Esophagus mucosa (tissue), 1 donor: ENCODE results near the gene SDK2. TPM values are rescaled to one million over a fixed set of nuclear protein-coding genes. Genes with fewer than 3 reads are reported as not detected.

ENCODE experiments used
- ATAC-seq: fragments of 200-7000 bp; cut with Tn5 transposase; one replicate; pipeline ENCODE4 v1.9.1; 2020
- total RNA-seq: library from RNA; stranded (reverse); gene quantifications from one replicate; pipeline ENCODE4 v1.2.4, GENCODE V29; 2023
- donor health status: DM: yes; HTN: yes; CAD: no.

The SDK2 gene
- total RNA-seq, 1 donor from 2014 or later = 4.9 TPM

GRCh38 chr17:73411313-73411747 is 232.9 kb downstream of the SDK2 start:
- ATAC-seq = no peak

DNA sequence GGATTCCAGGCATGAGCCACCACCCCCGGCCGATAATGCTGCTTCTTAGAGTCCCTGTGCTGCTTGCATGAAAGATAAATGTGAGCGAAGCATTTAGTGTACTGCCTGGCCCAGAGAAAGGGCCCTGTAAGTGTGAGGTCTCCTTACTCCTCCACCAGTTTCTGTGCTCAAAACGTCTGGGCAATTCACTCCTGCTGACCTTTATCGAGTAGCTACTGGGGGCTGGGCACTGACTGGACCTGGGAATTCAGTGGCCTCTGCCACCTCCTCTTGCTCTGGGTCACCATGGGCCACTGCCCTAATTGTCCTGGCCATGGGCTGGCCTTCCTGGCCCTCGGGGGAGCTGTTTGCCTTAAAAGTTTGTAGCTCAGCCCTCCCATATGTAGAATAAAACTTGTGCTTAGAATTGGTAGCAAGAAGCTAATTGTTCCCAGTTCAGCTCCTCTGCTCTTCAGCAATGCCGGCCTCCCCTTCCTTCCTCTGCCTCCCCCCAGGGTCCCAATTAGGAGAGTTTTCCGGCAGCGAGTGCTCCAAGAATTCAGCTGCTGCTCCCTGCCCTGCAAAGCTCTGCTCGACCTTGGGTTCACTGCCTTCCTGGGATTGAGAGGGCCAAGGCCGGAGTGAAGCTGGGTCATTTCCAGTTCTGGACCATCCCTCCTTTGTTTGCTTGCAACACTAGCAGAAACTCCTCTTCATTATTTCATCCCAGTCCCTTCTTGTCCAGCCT is 233.5 kb downstream of the SDK2 start:
- no peak for ATAC-seq

GRCh38 chr17:73404246-73404645 is 240.0 kb downstream of the SDK2 start:
- no peak for ATAC-seq

DNA sequence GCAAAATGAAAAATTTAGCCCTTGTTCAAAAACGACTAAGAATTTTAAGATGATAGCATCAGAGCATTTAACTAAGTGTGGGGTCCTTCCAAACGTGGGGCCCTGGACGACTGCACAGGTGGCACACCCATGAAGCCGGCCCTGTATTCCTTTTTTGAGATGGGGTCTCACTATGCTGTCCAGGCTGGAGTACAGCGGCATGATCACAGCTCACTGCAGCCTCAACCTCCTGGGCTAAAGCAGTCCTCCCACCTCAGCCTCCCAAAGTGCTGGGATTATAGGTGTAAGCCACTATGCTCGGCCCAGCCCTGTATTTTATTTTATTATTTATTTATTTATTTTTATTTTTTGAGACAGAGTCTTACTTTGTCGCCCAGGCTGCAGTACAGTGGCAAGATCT is 241.8 kb downstream of the SDK2 start:
- ATAC-seq = no peak

- no peak for ATAC-seq
These were observed 242.3 kb downstream of the SDK2 start for GRCh38 chr17:73401911-73402310.

DNA sequence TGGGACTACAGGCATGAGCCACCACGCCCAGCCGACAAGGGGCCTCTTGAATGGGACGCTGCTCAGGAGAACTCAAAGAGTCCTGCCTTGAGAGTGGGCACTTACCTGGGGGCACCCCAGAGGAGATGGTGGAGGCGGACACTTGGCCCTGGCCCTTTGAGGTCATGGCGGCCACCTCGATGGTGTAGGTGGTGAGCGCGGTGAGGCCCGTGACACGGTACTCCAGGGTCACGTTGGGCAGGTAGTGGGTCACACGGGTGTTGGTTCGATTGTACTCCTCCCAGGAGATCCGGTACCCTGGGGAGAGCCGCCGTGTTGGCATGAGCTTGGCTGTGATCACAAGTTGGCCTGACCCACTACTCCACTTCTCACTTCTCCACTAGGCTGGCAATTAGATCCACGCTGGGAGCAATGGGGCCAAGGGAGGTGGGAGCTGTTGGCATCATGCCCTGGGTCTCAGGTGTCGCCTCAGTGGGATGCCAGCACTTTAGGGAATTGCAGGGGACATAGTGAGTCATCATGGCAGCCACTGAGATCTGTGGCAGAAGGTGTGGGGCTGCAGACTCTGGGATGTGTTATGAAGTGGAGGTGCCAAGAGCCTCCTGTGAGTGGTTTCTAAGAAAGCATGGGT is 243.2 kb downstream of the SDK2 start:
- ATAC-seq = no peak

- ATAC-seq = no peak
These were observed 245.2 kb downstream of the SDK2 start for GRCh38 chr17:73399056-73399455.

DNA sequence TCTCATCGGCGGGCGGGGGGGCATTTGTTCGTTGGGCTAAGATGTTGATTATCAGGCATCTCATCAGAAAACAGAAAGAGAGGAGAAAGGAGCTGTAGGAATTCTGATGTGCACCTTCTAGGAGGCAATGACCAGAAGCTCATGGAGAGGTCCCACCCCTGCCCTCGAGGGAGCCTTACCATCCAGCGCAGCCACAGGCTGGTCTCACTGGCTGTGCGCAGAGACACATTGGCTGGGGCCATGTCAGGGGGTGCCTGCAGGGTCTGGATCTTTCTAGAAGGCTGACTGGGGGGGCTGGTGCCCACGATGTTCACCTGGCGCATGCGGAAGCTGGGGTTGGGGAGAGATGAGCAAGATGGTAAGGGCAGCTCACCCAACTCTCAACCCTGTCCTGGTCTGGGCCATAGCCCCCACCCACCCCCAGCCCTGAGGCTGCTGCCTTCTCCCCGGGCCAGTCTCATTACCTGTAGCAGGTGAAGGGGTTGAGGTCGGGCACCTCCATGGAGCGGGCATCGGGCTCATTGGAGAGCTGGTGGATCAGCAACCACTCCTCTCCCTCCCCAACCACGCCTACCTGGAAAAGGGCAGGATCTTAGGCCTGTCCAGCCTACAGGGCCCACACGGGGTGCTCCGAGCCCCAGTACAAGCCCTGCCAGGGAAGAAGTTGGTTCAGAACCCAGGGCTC is 246.2 kb downstream of the SDK2 start:
- no peak for ATAC-seq

GRCh38 chr17:73397278-73397826 is 246.9 kb downstream of the SDK2 start:
- ATAC-seq = no peak

DNA sequence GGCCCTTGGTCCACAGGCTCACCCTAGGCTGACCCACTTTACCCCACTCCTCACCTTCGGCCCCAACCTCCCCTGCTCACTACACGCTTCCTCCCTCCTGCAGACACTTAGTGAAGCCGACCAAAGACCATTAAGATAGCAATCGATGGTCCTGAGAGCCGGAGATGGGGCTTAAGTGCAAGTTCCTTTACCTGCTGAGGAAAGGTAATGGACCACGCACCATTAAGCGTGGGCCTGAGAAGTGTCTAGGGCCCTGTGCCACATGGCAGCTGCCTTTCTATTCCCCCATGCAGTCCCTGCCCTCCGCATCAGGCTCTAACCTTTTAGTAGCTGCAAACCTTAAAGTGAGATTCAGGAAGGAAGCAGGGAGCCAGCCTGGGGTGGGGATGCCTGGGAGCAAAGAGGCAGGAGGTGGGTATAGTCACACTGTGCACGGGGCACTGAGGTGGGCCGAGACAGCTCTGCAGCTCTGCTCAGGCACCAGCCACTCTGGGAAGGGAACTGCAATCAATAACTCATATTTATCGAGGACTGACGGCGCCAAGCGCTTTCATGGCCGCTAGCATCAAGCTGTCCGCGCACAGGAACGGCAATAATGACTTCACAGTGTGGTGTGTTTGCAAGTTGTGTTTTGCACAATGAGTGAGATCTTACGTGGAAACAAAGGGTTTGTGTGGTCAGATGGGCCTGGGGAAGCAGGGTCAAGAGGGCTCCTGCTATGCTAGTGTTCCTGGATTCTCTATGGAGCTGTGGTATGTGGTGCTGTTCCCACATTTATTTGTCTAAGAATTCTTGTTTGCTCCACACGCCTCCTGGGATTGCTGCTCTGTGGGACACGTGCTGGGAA is 247.6 kb downstream of the SDK2 start:
- no peak for ATAC-seq

DNA sequence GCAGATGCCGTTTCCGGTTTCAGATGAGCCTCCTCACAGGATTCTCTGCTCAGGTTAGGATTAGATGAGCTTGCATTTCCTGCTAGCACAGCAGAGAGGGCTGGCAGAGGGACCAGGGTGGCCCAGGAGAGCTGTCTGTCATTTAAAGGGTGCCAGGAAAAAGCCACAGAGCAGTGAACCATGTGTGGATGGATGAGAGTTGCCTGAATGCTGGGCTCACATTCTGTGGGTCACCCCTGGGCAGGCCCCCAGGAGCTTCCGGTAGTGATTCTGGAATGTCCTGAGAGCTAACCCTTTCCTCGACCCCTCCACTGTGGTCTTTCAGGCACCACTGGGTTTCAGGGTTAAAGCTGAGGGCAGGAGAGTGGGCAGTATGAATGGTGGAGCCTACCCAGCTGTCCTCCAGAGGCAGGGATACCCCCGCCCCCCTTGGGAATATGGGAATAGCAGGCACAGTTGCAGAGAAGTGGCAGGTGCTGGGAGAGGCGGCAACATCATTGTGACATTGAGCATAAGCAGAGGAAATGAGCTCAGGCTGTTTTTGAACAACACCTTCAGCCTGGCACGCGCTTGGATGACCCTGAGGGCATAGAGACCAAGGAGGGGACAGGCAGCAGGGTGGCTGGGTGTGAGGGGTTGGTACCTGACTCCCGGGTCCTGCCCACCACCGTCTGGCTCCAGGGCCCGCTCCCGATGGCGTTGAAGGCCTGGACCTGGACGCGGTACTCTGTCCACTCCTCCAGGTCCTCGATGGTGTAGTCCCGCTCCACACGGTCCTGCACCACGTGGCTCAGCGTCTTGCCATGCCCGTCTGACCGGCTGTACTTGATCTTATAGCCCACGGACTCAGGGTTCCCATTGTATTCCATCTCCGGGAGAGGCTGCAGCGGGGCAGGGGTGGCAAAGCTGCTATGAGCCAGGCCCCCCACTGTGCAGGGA is 249.5 kb downstream of the SDK2 start:
- peak; percentile 4 for ATAC-seq

GRCh38 chr17:73393962-73394361 is 250.3 kb downstream of the SDK2 start:
- no peak for ATAC-seq

- ATAC-seq = no peak
These were observed 250.9 kb downstream of the SDK2 start for GRCh38 chr17:73393381-73393780.

- no peak for ATAC-seq
These were observed 252.6 kb downstream of the SDK2 start for GRCh38 chr17:73391331-73392265.

DNA sequence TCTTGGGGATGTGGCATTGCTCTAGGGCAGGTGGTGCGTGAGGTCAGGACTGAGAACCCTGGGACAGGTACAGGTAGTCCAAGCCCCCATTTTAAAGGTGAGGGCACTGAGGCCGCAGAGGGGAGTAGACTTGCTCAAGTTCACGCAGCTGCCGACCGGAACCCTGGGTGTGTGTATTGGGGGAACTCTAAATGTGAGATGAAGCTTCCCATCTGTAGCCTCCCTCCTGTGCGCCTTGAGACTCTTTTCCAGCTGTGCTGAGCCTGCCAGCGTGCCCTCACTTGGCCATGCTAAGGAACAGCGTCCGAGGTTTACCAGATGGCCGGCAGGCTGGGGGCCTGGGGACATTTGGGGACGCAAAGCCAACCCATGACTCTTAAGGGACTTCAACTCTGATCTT is 253.4 kb downstream of the SDK2 start:
- no peak for ATAC-seq

- ATAC-seq = no peak
These were observed 254.0 kb downstream of the SDK2 start for GRCh38 chr17:73390221-73390620.

DNA sequence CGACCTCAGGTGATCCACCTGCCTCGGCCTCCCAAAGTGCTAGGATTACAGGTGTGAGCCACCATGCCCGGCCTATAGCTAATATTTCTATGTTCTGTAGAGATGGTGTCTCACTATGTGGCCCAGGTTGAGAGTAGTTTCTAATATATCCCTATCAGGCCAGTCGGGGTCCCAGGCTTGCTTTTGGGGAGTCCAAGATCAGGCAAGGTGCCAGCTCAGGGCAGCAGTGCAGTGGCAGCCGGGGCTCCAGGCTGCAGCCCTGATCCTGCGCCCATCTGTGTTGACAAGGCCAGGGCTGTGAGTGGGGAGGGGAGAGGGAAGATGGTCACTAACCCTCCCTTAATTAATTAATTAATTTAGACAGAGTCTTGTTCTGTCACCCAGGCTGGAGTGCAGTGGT is 254.8 kb downstream of the SDK2 start:
- no peak for ATAC-seq

- ATAC-seq = no peak
These were observed 255.7 kb downstream of the SDK2 start for GRCh38 chr17:73388578-73388905.

DNA sequence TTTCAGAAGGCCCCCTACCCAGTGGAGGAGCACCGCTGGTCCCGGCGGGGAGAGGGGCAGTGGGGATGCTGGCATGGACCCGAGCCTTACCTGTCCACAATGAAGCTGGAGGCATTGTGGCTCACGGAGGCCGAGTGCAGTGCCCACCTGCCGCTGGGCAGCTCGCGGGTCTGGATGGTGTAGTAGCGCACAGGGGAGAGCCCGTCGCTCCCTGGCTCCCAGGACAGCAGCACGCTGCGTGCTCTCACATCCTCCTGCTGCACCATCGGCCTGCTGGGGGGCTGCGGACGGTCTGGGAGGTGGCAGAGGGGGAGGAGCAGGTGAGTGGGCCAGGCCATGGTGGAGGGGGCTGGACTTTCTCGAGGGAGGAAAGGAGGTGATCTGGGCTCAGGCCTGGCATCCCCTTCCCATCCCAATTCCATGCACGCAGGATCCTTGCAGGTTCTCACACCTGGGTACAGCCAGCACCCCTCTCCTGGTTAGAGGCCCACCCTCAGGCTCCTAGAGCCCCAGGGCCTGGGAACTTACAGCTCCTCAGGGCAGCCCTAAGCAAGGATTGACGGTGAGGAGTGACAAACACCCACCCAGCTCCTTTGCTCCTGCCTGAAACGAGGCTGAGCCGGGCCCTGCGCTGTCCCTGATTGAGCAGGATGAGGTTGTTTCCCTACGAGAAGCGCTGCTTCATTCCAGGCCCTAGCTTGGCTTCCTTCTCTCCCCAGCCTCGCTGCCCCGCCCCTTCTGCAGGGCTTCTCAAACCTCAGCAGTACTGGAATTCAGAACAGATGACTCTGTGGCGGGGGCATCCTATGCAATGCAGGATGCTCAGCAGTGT is 256.3 kb downstream of the SDK2 start:
- no peak for ATAC-seq
